ENCODE data around the gene CAMKV. TPM values are rescaled to one million over a fixed set of nuclear protein-coding genes. Genes with fewer than 3 reads are reported as not detected.
A peak's percentile ranks its signal among the peaks of the same experiment; 100 is the strongest.

Gene CAMKV
- total and polyA plus RNA-seq, 2 of the 8 experiments (the other 6 are each of a cell fraction or from before 2014, with no cell fraction given): 56.3 to 66.4 TPM

DNA sequence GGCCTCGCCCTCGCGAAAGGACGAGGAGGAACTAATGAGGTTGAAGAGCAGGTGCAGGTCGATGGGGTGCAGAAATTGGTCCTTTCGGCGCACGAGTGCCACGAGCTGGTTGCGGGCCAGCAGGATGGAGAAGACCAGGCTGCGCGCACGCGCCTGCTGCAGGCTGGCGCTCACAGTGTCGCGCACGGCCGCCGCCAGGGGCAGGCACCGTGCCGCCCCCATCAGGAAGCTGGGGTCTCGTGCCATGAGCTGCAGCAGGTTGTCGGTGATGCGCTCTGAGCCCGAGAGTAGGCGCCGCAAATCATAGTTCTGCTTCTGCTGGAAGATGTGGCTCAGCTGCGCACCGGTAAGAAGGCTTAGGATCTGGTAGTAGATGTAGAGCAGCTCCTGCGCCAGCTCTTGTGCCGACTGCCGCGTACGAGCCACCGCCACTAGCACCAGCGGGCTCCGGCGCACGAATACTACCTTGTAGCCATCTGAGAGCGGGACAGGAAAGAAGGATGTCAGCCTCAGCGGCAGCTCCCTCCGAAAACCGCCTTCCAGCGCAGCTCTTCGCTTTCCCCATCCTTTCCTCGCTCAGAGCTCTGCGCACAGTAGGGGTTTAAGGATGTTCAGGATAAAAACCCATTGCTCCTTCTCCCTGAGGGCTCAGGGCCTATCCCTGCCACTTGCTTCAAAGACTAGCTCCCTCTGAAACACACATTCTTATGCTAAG lies 40.9 kb upstream of the CAMKV start (continued):
- no peak for TF ChIP-seq GTF2F1 (IDR thresholded peaks at IDR 0.05; ENCODE audit: borderline replicate concordance, low read depth, low read length)
- TF ChIP-seq, protein P1, sequence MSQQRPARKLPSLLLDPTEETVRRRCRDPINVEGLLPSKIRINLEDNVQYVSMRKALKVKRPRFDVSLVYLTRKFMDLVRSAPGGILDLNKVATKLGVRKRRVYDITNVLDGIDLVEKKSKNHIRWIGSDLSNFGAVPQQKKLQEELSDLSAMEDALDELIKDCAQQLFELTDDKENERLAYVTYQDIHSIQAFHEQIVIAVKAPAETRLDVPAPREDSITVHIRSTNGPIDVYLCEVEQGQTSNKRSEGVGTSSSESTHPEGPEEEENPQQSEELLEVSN (IDR thresholded peaks at IDR 0.05): peak; percentile 69
- peak; percentile 21 for TF ChIP-seq CTBP2 (IDR thresholded peaks at IDR 0.05; ENCODE audit: borderline replicate concordance, insufficient read depth, insufficient read length, low read length)
- TF ChIP-seq ASH2L (IDR thresholded peaks at IDR 0.05; ENCODE audit: low read length): peak; percentile 60
- TF ChIP-seq SIN3A (conservative IDR thresholded peaks at IDR 0.05 in 1 of 2, IDR thresholded peaks at IDR 0.05 in 1 of 2; ENCODE audit: low read depth in 1 of 2, low read length in 2 of 2): no peak
- peak; percentile 85 for TF ChIP-seq RBBP5 (IDR thresholded peaks at IDR 0.05; ENCODE audit: borderline replicate concordance, low read depth, low read length)
- no peak for TF ChIP-seq ATF2 (IDR thresholded peaks at IDR 0.05; ENCODE audit: low read length)
- TF ChIP-seq CBX5 (IDR thresholded peaks at IDR 0.05; ENCODE audit: low read depth, low read length): no peak
- TF ChIP-seq POLR2A (IDR thresholded peaks at IDR 0.05; ENCODE audit: control extremely low read depth in 1 of 2, low read depth in 2 of 2, low read length in 2 of 2): peak in 1 of 2 experiments; percentile 49; a peak in 2 of 3 replicates
- TF ChIP-seq, protein P2, sequence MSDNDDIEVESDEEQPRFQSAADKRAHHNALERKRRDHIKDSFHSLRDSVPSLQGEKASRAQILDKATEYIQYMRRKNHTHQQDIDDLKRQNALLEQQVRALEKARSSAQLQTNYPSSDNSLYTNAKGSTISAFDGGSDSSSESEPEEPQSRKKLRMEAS (IDR thresholded peaks at IDR 0.05): peak; percentile 95
- TF ChIP-seq, protein P3, sequence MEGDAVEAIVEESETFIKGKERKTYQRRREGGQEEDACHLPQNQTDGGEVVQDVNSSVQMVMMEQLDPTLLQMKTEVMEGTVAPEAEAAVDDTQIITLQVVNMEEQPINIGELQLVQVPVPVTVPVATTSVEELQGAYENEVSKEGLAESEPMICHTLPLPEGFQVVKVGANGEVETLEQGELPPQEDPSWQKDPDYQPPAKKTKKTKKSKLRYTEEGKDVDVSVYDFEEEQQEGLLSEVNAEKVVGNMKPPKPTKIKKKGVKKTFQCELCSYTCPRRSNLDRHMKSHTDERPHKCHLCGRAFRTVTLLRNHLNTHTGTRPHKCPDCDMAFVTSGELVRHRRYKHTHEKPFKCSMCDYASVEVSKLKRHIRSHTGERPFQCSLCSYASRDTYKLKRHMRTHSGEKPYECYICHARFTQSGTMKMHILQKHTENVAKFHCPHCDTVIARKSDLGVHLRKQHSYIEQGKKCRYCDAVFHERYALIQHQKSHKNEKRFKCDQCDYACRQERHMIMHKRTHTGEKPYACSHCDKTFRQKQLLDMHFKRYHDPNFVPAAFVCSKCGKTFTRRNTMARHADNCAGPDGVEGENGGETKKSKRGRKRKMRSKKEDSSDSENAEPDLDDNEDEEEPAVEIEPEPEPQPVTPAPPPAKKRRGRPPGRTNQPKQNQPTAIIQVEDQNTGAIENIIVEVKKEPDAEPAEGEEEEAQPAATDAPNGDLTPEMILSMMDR (IDR thresholded peaks at IDR 0.05; ENCODE audit: control extremely low read depth in 1 of 3, insufficient read depth in 1 of 3, low read depth in 1 of 3, low read length in 3 of 3): peak in 2 of 3 experiments; percentile 74 to 78; a peak in 3 of 4 replicates
- TF ChIP-seq TBP (IDR thresholded peaks at IDR 0.05; ENCODE audit: low read depth, low read length): peak; percentile 26; the same call in 1 of the 2 replicates
- TF ChIP-seq SAP30 (IDR thresholded peaks at IDR 0.05; ENCODE audit: insufficient read depth, insufficient replicate concordance, low read length): no peak
- peak; percentile 38 to 50 for TF ChIP-seq RAD21 (IDR thresholded peaks at IDR 0.05 in 1 of 2, conservative IDR thresholded peaks at IDR 0.05 in 1 of 2; ENCODE audit: low read depth in 2 of 2, low read length in 2 of 2)
